HEK293 (cell line): ENCODE results near the gene GAL3ST3.

ENCODE experiments used
- ATF2 ChIP-seq: fragments of 450-650 bp; formaldehyde crosslinking; IDR thresholded peaks from 2 replicates; pipeline ENCODE4 v1.5.1; 2016; ENCODE audit warnings: missing biosample characterization, missing genetic modification characterization, low read depth
- BCL11A ChIP-seq: fragments of 450-650 bp; formaldehyde crosslinking; IDR thresholded peaks from 2 replicates; pipeline ENCODE4 v1.5.1; 2016; ENCODE audit warnings: low read depth, missing biosample characterization, missing genetic modification characterization
- BCL11B ChIP-seq: fragments of 450-650 bp; formaldehyde crosslinking; IDR thresholded peaks from 2 replicates; pipeline ENCODE4 v1.5.1; 2016; ENCODE audit warnings: low read depth, missing biosample characterization, missing genetic modification characterization
- CTCF ChIP-seq: fragments of 450-650 bp; formaldehyde crosslinking; IDR thresholded peaks from 2 replicates; pipeline ENCODE4 v1.5.1; 2016; ENCODE audit warnings: missing biosample characterization, missing genetic modification characterization
- PRDM10 ChIP-seq: fragments of 450-650 bp; formaldehyde crosslinking; IDR thresholded peaks from 2 replicates; pipeline ENCODE4 v1.5.1; 2016; ENCODE audit warnings: missing biosample characterization, missing genetic modification characterization
- TCF7L2 ChIP-seq: IDR thresholded peaks from 2 replicates; pipeline ENCODE4 v1.6.1; 2011; ENCODE audit warnings: low read depth, mild to moderate bottlenecking, inconsistent platforms, low read length, moderate library complexity, borderline replicate concordance
- YY1 ChIP-seq: fragments of 450-650 bp; formaldehyde crosslinking; IDR thresholded peaks from 2 replicates; pipeline ENCODE4 v1.5.1; 2018; ENCODE audit warnings: missing biosample characterization, missing genetic modification characterization
- ZBTB8A ChIP-seq: fragments of 450-650 bp; formaldehyde crosslinking; IDR thresholded peaks from 2 replicates; pipeline ENCODE4 v1.5.1; 2016; ENCODE audit warnings: missing biosample characterization, missing genetic modification characterization
- ZNF112 ChIP-seq: fragments of 450-650 bp; formaldehyde crosslinking; IDR thresholded peaks from 2 replicates; pipeline ENCODE4 v1.5.0; 2017; ENCODE audit warnings: missing biosample characterization, missing genetic modification characterization
- ZNF175 ChIP-seq: fragments of 450-650 bp; formaldehyde crosslinking; IDR thresholded peaks from 2 replicates; pipeline ENCODE4 v1.5.1; 2016; ENCODE audit warnings: missing biosample characterization, missing genetic modification characterization
- ZNF211 ChIP-seq: fragments of 450-650 bp; formaldehyde crosslinking; IDR thresholded peaks from 2 replicates; pipeline ENCODE4 v1.5.1; 2016; ENCODE audit warnings: low read depth, missing biosample characterization, missing genetic modification characterization
- ZNF274 ChIP-seq, 2 experiments: fragments of 200-500 bp in 1 of 2; fragments of 450-650 bp in 1 of 2; sonication (Bioruptor generic) in 1 of 2; formaldehyde crosslinking in 1 of 2; IDR thresholded peaks; 2 replicates each; pipeline versions ENCODE4 v1.5.1 to v1.6.1; 2014 to 2016; ENCODE audit warnings: borderline replicate concordance in 1 of 2, inconsistent platforms in 1 of 2, low read length in 1 of 2, missing biosample characterization in 1 of 2, missing genetic modification characterization in 1 of 2
- ZNF510 ChIP-seq: fragments of 450-650 bp; formaldehyde crosslinking; IDR thresholded peaks from 2 replicates; pipeline ENCODE4 v1.5.1; 2018; ENCODE audit warnings: mild to moderate bottlenecking, missing genetic modification characterization, missing biosample characterization; ENCODE audit not compliant: insufficient replicate concordance
- ZNF664 ChIP-seq: fragments of 450-650 bp; formaldehyde crosslinking; IDR thresholded peaks from 2 replicates; pipeline ENCODE4 v1.5.1; 2016; ENCODE audit warnings: missing biosample characterization, missing genetic modification characterization

GRCh38 chr11:66015936-66016792, 32.8 kb downstream of the GAL3ST3 start:
- TF ChIP-seq ZBTB8A (tag by site-specific recombination): no peak
- no peak for TF ChIP-seq CTCF (tag by site-specific recombination)
- no peak for TF ChIP-seq ZNF510 (tag by site-specific recombination)
- TF ChIP-seq ZNF175 (tag by site-specific recombination): no peak
- no peak for TF ChIP-seq ZNF664 (tag by site-specific recombination)
- TF ChIP-seq ATF2: no peak
- no peak for TF ChIP-seq ZNF112
- no peak for TF ChIP-seq YY1 (tag by site-specific recombination)
- TF ChIP-seq ZNF211 (tag by site-specific recombination): no peak
- no peak for TF ChIP-seq ZNF274 (IDR thresholded peaks at IDR 0.05; ENCODE audit: low read length)
- TF ChIP-seq ZNF274 (tag by site-specific recombination; IDR thresholded peaks at IDR 0.05; ENCODE audit: borderline replicate concordance): no peak
- no peak for TF ChIP-seq BCL11B (tag by site-specific recombination)
- TF ChIP-seq PRDM10: no peak
- TF ChIP-seq BCL11A (tag by site-specific recombination): no peak
- TF ChIP-seq TCF7L2: no peak
